MM.1S (cell line): Measurements from ENCODE around the gene LILRB3.
"Not testable (repeated sequence)": the region's sequence is repeated elsewhere in the genome, so short reads cannot be mapped to it uniquely, and the experiment has no call there.

Source experiments
- DNase-seq: peaks from one replicate; pipeline ENCODE4 v3.0.0-alpha.2; 2015
- H2AFZ ChIP-seq: fragments of 300-600 bp; sonication (generic); 2 replicates; pipeline ENCODE4 v1.6.0; 2016; ENCODE audit warnings: antibody characterized with exemption, low read length
- H3F3A ChIP-seq: fragments of 300-600 bp; sonication (generic); 2 replicates; pipeline ENCODE4 v1.6.1; 2016; ENCODE audit warnings: mild to moderate bottlenecking, antibody characterized with exemption, low read length, moderate library complexity, mixed read lengths; ENCODE audit not compliant: insufficient read depth
- H3K27ac ChIP-seq: fragments of 300-600 bp; sonication (generic); 2 replicates; pipeline ENCODE4 v1.5.1; 2016; ENCODE audit warnings: mild to moderate bottlenecking, low read length
- H3K27me3 ChIP-seq: fragments of 300-600 bp; sonication (generic); replicated peaks from 2 replicates; pipeline ENCODE4 v1.6.0; 2016; ENCODE audit warnings: low read length; ENCODE audit not compliant: insufficient read depth
- H3K36me3 ChIP-seq: fragments of 300-600 bp; sonication (generic); replicated peaks from 2 replicates; pipeline ENCODE4 v1.6.1; 2016; ENCODE audit warnings: mild to moderate bottlenecking, low read length, mixed read lengths; ENCODE audit not compliant: insufficient read depth
- H3K4me1 ChIP-seq: fragments of 300-600 bp; sonication (generic); 2 replicates; pipeline ENCODE4 v1.6.1; 2016; ENCODE audit warnings: low read length, mixed read lengths
- H3K4me2 ChIP-seq: fragments of 300-600 bp; sonication (generic); 2 replicates; pipeline ENCODE4 v1.6.0; 2016; ENCODE audit warnings: low read depth, low read length
- H3K4me3 ChIP-seq: fragments of 300-600 bp; sonication (generic); 2 replicates; pipeline ENCODE4 v1.5.1; 2016; ENCODE audit warnings: low read length, mixed read lengths
- H3K79me2 ChIP-seq: fragments of 300-600 bp; sonication (generic); 2 replicates; pipeline ENCODE4 v1.6.1; 2016; ENCODE audit warnings: mixed run types, low read length, mixed read lengths
- H3K9ac ChIP-seq: fragments of 300-600 bp; sonication (generic); 2 replicates; pipeline ENCODE4 v1.6.1; 2016; ENCODE audit warnings: low read length, mixed read lengths
- H3K9me2 ChIP-seq: fragments of 300-600 bp; sonication (generic); replicated peaks from 2 replicates; pipeline ENCODE4 v1.6.1; 2016; ENCODE audit warnings: mild to moderate bottlenecking, low read length, mixed read lengths; ENCODE audit not compliant: insufficient read depth
- H3K9me3 ChIP-seq: fragments of 300-600 bp; sonication (generic); replicated peaks from 2 replicates; pipeline ENCODE4 v1.6.1; 2016; ENCODE audit warnings: mild to moderate bottlenecking, low read length, mixed read lengths; ENCODE audit not compliant: insufficient read depth
- H4K20me1 ChIP-seq: fragments of 300-600 bp; sonication (generic); 2 replicates; pipeline ENCODE4 v1.6.1; 2016; ENCODE audit warnings: mild to moderate bottlenecking, low read length, moderate library complexity, mixed read lengths; ENCODE audit not compliant: insufficient read depth
- EZH2 ChIP-seq: fragments of 300-600 bp; sonication (generic); optimal IDR thresholded peaks from 2 replicates; pipeline ENCODE3; 2017; ENCODE audit warnings: low read depth, mild to moderate bottlenecking, antibody characterized with exemption, low read length, mixed read lengths
- EZH2phosphoT487 ChIP-seq: fragments of 300-600 bp; sonication (generic); IDR thresholded peaks from 2 replicates; pipeline ENCODE4 v1.6.1; 2018; ENCODE audit warnings: antibody characterized with exemption, low read length
- TF ChIP-seq, protein P1 (sequence below): fragments of 300-600 bp; sonication (generic); IDR thresholded peaks from 2 replicates; pipeline ENCODE4 v1.5.1; 2016; ENCODE audit warnings: antibody characterized with exemption, low read length, mixed read lengths

LILRB3 gene

DNA sequence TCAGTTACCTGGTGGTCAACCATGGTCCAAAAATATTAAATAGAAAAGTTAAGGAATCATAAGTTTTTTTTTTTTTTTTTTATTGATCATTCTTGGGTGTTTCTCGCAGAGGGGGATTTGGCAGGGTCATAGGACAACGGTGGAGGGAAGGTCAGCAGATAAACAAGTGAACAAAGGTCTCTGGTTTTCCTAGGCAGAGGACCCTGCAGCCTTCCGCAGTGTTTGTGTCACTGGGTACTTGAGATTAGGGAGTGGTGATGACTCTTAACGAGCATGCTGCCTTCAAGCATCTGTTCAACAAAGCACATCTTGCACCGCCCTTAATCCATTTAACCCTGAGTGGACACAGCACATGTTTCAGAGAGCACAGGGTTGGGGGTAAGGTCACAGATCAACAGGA is 8.6 kb downstream of the LILRB3 start:
- H3F3A ChIP-seq: peaks cover 20% of the 10 kb centered on the region
- H3K9me3 ChIP-seq, H3K9ac ChIP-seq, H3K4me2 ChIP-seq, DNase-seq, H3K27me3 ChIP-seq, H3K9me2 ChIP-seq, H3K27ac ChIP-seq, H3K79me2 ChIP-seq, H3K36me3 ChIP-seq, H3K4me1 ChIP-seq, H3K4me3 ChIP-seq, H2AFZ ChIP-seq: not testable (repeated sequence)
- H4K20me1 ChIP-seq: peaks cover 10% of the 10 kb centered on the region; the same call in 1 of the 2 replicates

DNA sequence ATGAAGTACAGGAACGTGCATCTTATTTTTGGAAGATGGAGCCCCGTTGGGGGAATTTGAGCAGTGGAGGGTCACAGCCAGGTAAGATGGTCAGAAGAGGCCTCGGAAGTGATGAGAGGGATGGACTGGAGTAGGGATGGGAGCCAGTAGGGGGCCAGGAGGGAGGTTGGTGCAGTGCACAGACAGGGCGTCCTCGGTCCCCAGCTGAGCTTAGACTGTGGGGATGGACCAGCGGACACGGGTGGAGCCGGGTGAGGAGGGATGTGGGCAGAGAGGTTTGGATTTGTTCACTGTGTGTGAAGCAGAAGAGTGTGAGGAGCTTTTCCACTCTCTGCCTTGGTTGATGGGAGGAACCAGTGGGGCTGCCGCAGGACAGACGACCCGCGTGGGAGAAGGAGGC is 11.6 kb downstream of the LILRB3 start:
- Histone ChIP-seq H3F3A (peaks cover 46% of the 10 kb centered on the region), H3K4me2 (no peak overlapping the region), H3K9ac (no peak overlapping the region), H3K27me3 (no peaks in the 10 kb centered on the region), H3K9me2 (no peaks in the 10 kb centered on the region), H3K4me3 (no peak overlapping the region), H3K4me1 (peaks cover 7% of the 10 kb centered on the region; the same call in 1 of the 2 replicates), H3K36me3 (peaks cover 6% of the 10 kb centered on the region), H3K27ac (peak overlapping the region; percentile 29; the same call in 1 of the 2 replicates), H3K9me3 (no peaks in the 10 kb centered on the region), H4K20me1 (peaks cover 37% of the 10 kb centered on the region), H3K79me2 (peaks cover 10% of the 10 kb centered on the region), H2AFZ (no peak overlapping the region)
- TF ChIP-seq, protein P1, sequence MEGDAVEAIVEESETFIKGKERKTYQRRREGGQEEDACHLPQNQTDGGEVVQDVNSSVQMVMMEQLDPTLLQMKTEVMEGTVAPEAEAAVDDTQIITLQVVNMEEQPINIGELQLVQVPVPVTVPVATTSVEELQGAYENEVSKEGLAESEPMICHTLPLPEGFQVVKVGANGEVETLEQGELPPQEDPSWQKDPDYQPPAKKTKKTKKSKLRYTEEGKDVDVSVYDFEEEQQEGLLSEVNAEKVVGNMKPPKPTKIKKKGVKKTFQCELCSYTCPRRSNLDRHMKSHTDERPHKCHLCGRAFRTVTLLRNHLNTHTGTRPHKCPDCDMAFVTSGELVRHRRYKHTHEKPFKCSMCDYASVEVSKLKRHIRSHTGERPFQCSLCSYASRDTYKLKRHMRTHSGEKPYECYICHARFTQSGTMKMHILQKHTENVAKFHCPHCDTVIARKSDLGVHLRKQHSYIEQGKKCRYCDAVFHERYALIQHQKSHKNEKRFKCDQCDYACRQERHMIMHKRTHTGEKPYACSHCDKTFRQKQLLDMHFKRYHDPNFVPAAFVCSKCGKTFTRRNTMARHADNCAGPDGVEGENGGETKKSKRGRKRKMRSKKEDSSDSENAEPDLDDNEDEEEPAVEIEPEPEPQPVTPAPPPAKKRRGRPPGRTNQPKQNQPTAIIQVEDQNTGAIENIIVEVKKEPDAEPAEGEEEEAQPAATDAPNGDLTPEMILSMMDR: no peak
- TF ChIP-seq EZH2phosphoT487 (no peak), EZH2 (no peak)
- DNase-seq: no peak

DNA sequence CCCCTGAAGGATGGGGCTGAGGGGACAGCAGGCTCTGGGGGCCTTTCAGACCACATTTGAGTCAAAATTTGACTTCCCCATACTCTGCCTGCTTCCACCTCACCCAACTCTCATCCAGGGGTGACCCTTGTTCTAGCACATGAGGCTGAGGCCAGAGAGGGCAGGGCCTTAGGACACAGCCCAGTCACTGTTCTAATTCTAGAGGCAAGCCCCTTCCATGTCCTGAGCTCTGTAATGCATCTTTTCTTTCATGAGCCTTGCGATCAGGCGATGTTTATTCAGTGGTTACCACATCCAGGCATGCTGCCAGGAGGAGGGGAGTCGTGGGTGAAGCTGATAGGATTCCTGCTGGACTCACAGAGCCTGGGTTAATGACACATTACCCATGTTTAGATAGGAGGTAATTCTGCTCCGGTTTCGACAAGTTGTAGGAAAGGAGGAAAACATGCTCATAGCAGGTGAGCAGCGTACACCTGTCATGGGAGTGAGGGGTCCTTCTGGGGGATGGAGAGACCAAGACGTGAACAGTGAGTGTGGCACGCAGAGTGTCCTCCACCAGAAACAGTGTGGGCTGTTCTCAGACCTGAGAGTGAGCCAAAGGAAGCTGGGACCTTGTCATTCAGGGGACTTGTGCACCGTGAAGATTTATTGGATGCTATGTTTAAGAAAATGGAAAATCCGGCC is 12.9 kb downstream of the LILRB3 start:
- TF ChIP-seq EZH2: no peak
- TF ChIP-seq, protein P1: no peak
- no peak for TF ChIP-seq EZH2phosphoT487
- no peaks in the 10 kb centered on the region for H3K9me3 ChIP-seq
- peaks cover 50% of the 10 kb centered on the region for H4K20me1 ChIP-seq
- peaks cover 8% of the 10 kb centered on the region; the same call in 1 of the 2 replicates for H3K4me1 ChIP-seq
- peaks cover 59% of the 10 kb centered on the region for H3F3A ChIP-seq
- no peak overlapping the region for H3K4me3 ChIP-seq
- H3K79me2 ChIP-seq: peaks cover 23% of the 10 kb centered on the region
- H2AFZ ChIP-seq: no peak overlapping the region
- H3K27ac ChIP-seq: no peak overlapping the region
- no peaks in the 10 kb centered on the region for H3K27me3 ChIP-seq
- no peaks in the 10 kb centered on the region for H3K9me2 ChIP-seq
- H3K36me3 ChIP-seq: peaks cover 16% of the 10 kb centered on the region
- no peak for DNase-seq
- no peak overlapping the region for H3K4me2 ChIP-seq
- H3K9ac ChIP-seq: no peak overlapping the region
